Neutrophil (primary cell): Measurements from ENCODE around the gene EMX2.

Experiments
- H3K27ac ChIP-seq: fragments of 200-600 bp; sonication (generic); 2 replicates; pipeline ENCODE4 v1.5.1; 2016; ENCODE audit warnings: mild to moderate bottlenecking, moderate library complexity
- H3K27me3 ChIP-seq: fragments of 200-600 bp; sonication (generic); 2 replicates; pipeline ENCODE4 v1.6.0; 2016; ENCODE audit warnings: mild to moderate bottlenecking
- H3K36me3 ChIP-seq: fragments of 200-600 bp; sonication (generic); 2 replicates; pipeline ENCODE4 v1.5.1; 2017
- H3K4me1 ChIP-seq, 2 experiments: fragments of 200-600 bp in 1 of 2; sonication (generic) in 1 of 2; 1 replicate in 1 of 2; 2 replicates in 1 of 2; pipeline versions ENCODE4 v1.5.1 to v1.6.1; 2013 to 2016; ENCODE audit warnings: low read depth in 1 of 2, low read length in 1 of 2, mild to moderate bottlenecking in 1 of 2, moderate library complexity in 1 of 2; ENCODE audit not compliant: control insufficient read depth in 1 of 2, insufficient read depth in 1 of 2
- H3K4me3 ChIP-seq, 2 experiments: fragments of 200-600 bp in 1 of 2; sonication (generic) in 1 of 2; 1 replicate in 1 of 2; 2 replicates in 1 of 2; pipeline ENCODE4 v1.5.1; 2013 to 2016; ENCODE audit warnings: low read depth in 1 of 2, low read length in 1 of 2, mild to moderate bottlenecking in 1 of 2, moderate library complexity in 1 of 2
- H3K9me3 ChIP-seq: fragments of 200-600 bp; sonication (generic); 2 replicates; pipeline ENCODE4 v1.5.1; 2016
- TF ChIP-seq, protein P1 (sequence below): fragments of 200-600 bp; sonication (generic); IDR thresholded peaks from 2 replicates; pipeline ENCODE4 v1.5.1; 2016; ENCODE audit warnings: antibody characterized with exemption

EMX2 gene

DNA sequence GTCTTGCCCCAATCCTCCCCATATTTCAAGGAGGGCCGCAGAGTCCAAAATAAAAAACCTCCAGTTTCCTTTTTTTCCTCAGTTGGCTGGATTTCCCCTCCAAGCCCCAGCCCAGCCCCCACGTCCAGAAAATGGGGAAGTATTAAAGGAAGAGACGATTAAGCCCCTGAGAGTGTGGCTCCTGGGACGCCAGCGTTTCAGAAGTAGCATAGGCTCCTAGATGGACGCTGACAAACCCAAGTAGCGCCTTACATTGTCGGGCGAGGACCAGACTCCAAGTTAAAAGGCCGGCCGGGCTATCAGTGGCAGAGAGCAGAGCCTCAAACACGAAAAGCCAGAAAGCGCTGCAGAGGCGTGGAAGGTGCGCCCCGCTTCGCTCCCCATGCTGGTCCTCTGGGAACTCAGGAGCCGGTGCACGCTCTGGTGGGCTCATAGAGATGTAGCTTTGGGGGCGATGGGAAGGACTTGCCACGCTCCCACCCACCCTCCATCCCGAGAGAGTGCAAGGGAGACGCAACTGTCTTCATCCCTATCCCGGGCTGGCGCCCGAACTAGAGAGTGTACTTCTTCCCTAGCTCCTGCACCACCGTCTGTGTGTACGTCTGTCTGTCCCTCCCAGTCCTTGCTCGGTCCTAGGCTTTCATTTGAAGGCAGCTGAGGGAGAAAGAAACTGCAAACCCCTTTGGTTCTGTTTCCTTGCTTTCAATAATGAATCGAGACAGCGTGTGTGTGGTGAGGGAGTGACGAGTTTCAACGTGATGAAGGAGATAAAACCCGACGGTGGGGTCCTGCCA lies 6.3 kb upstream of the EMX2 start:
- TF ChIP-seq, protein P1, sequence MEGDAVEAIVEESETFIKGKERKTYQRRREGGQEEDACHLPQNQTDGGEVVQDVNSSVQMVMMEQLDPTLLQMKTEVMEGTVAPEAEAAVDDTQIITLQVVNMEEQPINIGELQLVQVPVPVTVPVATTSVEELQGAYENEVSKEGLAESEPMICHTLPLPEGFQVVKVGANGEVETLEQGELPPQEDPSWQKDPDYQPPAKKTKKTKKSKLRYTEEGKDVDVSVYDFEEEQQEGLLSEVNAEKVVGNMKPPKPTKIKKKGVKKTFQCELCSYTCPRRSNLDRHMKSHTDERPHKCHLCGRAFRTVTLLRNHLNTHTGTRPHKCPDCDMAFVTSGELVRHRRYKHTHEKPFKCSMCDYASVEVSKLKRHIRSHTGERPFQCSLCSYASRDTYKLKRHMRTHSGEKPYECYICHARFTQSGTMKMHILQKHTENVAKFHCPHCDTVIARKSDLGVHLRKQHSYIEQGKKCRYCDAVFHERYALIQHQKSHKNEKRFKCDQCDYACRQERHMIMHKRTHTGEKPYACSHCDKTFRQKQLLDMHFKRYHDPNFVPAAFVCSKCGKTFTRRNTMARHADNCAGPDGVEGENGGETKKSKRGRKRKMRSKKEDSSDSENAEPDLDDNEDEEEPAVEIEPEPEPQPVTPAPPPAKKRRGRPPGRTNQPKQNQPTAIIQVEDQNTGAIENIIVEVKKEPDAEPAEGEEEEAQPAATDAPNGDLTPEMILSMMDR, result no peak
- Histone ChIP-seq H3K27ac (no peak overlapping the region), H3K9me3 (no peaks in the 10 kb centered on the region), H3K27me3 (peaks cover 100% of the 10 kb centered on the region), H3K4me3 (no peak overlapping the region), H3K4me1 (peaks cover 10 to 39% of the 10 kb centered on the region in 2 experiments), H3K36me3 (no peaks in the 10 kb centered on the region)

DNA sequence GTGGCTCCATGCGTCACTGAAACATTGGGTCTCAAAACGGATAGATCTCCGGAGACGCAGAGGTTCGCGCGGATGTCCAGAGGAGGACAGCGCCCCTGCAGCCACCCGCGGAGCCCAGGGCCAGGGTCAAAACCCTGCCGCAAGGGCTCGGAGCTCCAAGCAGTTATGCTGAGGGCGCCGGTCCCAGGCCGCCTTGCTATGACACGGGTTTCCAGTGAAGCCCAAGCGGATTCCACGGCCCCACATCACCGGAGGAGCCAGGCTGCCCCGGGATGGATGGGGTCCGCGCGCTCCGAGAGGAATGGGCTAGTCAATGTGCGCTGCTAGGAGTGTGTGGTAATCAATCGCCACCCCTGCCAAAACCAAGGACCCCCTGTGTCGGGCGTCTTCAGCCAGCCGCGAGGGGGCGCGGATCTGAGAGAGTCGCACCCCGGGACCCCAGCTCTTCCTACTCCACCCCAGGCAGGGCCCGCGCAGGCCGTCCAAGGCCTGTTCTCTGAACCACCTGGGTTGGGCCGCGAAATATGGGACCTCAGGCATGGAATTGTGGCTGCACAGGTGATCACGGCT lies 5.6 kb upstream of the EMX2 start:
- TF ChIP-seq, protein P1, result no peak
- peaks cover 100% of the 10 kb centered on the region for H3K27me3 ChIP-seq
- H3K4me1 ChIP-seq, result peaks cover 10 to 39% of the 10 kb centered on the region in 2 experiments
- H3K4me3 ChIP-seq, result no peak overlapping the region
- no peaks in the 10 kb centered on the region for H3K36me3 ChIP-seq
- H3K9me3 ChIP-seq, result no peaks in the 10 kb centered on the region
- no peak overlapping the region for H3K27ac ChIP-seq

DNA sequence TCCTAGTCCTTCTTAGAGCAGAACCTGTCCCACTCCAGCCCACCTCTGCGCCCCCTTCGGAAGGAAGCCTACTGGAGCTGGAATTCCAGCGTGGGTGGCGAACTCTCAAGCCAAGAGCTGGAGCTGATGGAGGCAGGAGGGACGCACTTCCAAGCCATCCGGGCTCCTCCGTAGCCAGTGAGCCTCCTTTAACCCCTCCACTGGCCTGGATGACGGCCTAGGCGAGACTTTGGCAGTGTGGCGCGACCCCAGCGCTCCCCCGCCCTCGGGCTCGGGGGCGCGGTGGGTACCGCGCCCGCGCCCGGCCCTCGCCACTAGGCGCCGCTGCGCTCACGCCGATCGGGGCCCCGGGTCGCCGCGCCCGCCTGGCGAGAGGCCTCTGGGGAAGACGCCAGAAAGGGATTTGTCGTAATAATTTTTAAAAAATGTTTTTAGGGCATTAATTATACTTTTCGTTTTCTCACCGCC lies 5.1 kb upstream of the EMX2 start:
- no peaks in the 10 kb centered on the region for H3K36me3 ChIP-seq
- H3K4me3 ChIP-seq, result peak overlapping the region in 1 of 2 experiments; percentile 4
- TF ChIP-seq, protein P1, result no peak
- H3K27me3 ChIP-seq, result peaks cover 100% of the 10 kb centered on the region
- H3K27ac ChIP-seq, result no peak overlapping the region
- no peaks in the 10 kb centered on the region for H3K9me3 ChIP-seq
- H3K4me1 ChIP-seq, result peaks cover 10 to 40% of the 10 kb centered on the region in 2 experiments

DNA sequence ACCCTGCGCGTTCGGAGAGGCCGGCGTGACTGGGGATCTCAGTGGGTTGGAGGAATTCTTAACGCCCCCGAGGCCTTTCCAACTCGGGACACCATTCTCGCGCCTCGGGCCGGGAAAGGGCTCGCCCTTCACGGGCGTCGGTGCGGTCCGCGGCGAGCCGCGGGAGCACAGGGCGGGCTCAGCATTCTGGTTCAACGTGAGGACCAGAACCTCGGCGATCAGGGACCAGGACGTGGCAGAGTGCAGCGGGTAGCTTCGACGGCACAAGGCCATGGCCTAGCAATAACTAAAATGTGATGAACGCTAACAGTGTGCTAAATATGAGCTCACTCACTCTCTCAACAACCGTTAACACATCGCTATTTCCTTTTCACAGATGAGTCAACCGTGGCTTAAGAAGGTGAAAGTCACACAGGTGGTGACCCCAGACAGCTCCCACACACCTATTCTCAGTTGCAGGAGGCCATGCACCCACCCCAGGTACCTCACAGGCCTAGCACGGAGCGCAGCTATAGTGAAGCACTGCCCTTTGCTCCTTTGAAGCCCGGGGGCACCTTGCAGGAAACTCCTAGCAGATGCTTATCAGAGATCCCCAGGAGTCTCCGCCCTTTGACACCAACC lies 4.5 kb upstream of the EMX2 start:
- TF ChIP-seq, protein P1, result no peak
- no peaks in the 10 kb centered on the region for H3K36me3 ChIP-seq
- H3K9me3 ChIP-seq, result no peaks in the 10 kb centered on the region
- peak overlapping the region in 1 of 2 experiments; percentile 4 for H3K4me3 ChIP-seq
- peaks cover 100% of the 10 kb centered on the region for H3K27me3 ChIP-seq
- H3K27ac ChIP-seq, result no peak overlapping the region
- H3K4me1 ChIP-seq, result peaks cover 10 to 42% of the 10 kb centered on the region in 2 experiments

DNA sequence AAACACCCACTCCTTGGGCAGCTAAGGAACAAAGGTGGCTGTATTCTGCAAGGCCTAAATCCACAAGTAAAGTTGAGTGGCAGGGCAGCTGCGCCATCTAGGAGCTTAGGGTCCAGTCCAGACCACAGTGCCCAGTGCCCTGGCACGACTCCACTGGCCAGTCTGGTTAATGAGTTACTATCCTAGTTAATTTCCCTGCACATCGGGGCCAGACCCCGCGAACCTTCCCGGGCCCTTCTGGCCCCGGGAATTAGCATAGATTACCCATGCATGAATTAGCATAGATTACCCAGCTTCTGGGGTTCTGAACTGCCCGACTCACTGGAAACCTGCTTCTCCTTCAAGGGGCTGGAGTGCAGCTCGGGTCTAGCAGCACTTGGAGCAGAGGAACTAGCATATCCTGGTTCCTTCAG lies 3.2 kb upstream of the EMX2 start:
- TF ChIP-seq, protein P1, result no peak
- Histone ChIP-seq H3K4me3 (no peak overlapping the region), H3K36me3 (no peaks in the 10 kb centered on the region), H3K4me1 (peaks cover 15 to 53% of the 10 kb centered on the region in 2 experiments), H3K27me3 (peaks cover 100% of the 10 kb centered on the region), H3K27ac (no peak overlapping the region), H3K9me3 (no peaks in the 10 kb centered on the region)
